ENCODE results near the gene DNAJC11.

- TF ChIP-seq EZH2 (IDR thresholded peaks at IDR 0.05; ENCODE audit: borderline replicate concordance, low read depth, low read length, severe bottlenecking) (no peak), CTCF (IDR thresholded peaks at IDR 0.05; ENCODE audit: borderline replicate concordance, extremely low read depth, low read length, poor library complexity, severe bottlenecking) (no peak)
Measured at GRCh38 chr1:6704746-6705145, 3.1 kb upstream of the DNAJC11 start.
